PC-3 (cell line): ENCODE data around the gene TRUB1.

Experiments
- CTCF ChIP-seq: fragments of 300-600 bp; sonication (generic); conservative IDR thresholded peaks from 2 replicates; pipeline ENCODE4 v1.5.1; 2017; ENCODE audit warnings: antibody characterized with exemption, low read depth, mild to moderate bottlenecking, low read length
- EZH2 ChIP-seq: fragments of 300-600 bp; sonication (generic); IDR thresholded peaks from one replicate; pipeline ENCODE4 v1.6.1; 2017; ENCODE audit warnings: antibody characterized with exemption, mild to moderate bottlenecking, low read length; ENCODE audit not compliant: unreplicated experiment
- EZH2phosphoT487 ChIP-seq: fragments of 300-600 bp; sonication (generic); IDR thresholded peaks from 2 replicates; pipeline ENCODE4 v1.6.1; 2018; ENCODE audit warnings: mild to moderate bottlenecking, antibody characterized with exemption, low read length, borderline replicate concordance

GRCh38 chr10:114902151-114902550 lies 35.8 kb upstream of the TRUB1 start:
- no peak for TF ChIP-seq CTCF
- no peak for TF ChIP-seq EZH2
- no peak for TF ChIP-seq EZH2phosphoT487
